Right renal cortex interstitium (tissue), 3 donors: ENCODE data around the gene FSTL5. TPM values are rescaled to one million over a fixed set of nuclear protein-coding genes. Genes with fewer than 3 reads are reported as not detected.

ENCODE experiments used
- DNase-seq, 3 donors: peaks; one replicate each; pipeline ENCODE4 v3.0.0-alpha.2; 2013; ENCODE audit warnings: low read depth in 3 of 3, low spot score in 2 of 3
- polyA plus RNA-seq, 3 donors: library from polyadenylated mRNA; unstranded; fragments of 120-200 nt; gene quantifications; one replicate each; pipeline ENCODE4 v1.2.1, GENCODE V29; 2013; ENCODE audit not compliant: insufficient read length in 3 of 3

The FSTL5 gene
- polyA plus RNA-seq, 3 donors = 2.7 to 3.3 (median 2.9) TPM

DNA sequence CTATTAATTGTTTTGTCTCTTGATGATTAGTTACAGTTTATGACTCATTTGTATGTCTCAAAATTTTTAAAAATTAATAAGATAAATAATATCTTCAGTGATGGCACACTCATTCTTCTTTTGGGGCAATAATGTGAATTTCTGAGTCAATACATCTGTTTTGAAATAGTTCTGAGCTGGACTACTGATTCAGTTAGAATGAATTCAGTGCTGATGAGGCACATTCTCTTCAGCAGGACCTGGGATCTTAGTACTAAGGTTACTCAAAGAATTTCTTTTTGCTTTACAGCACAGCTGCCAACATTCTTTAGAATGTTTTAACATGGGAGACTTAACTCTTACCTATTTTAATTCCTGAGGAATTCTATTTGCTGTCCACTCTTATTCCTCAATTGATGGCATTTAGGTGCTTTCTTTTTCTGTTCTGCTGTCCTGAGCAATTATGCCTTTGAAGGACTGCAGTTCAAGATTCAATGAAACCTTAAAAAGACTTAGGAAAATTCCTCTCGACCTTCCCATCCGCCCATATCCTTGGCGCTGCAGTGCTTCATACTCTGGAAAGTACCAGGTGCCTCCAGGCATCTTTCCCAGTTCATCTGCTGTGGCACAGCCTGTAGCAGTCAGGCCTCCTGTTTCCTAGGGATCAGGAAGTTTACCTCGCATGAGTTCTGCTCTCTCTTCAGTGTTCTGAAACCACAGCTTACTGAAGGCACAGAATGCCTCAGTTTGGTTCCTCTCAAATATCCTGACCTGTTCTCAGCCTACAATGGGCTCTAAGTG lies 213.7 kb downstream of the FSTL5 start:
- no peak for DNase-seq

DNA sequence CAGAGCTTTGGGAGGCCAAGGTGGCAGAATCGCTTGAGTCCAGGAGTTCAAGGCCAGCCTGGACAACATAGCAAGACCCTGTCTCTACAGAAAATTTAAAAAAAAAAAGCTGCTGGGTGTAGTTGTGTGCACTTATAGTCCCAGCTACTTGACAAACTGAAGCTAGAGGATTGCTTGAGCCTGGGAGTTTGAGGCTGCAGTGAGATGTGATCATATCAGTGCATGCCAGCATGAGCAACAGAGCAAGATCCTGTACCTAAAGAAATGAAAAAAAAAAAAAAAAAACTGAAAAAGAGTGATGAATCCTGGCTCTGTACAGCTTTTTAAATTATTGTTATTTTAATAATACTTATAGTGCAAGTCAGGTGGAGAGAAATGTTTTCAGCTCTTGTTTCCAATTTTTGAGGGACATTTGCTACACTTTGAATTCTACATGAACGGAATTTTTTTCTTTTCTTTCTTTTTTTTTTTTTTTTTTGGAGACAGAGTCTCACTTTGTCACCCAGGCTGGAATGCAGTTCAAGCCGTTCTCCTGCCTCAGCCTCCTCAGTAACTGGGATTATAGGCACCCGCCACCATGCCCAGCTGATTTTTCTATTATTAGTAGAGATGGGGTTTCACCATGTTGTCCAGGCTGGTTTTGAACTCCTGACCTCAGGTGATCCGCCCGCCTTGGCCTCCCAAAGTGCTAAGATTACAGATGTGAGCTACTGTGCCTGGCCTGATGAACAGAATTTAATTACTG lies 215.6 kb downstream of the FSTL5 start:
- DNase-seq = no peak

- DNase-seq = no peak
Measured at GRCh38 chr4:161937596-161937995, 226.2 kb downstream of the FSTL5 start.

GRCh38 chr4:161936625-161937550 lies 226.9 kb downstream of the FSTL5 start:
- no peak for DNase-seq

DNA sequence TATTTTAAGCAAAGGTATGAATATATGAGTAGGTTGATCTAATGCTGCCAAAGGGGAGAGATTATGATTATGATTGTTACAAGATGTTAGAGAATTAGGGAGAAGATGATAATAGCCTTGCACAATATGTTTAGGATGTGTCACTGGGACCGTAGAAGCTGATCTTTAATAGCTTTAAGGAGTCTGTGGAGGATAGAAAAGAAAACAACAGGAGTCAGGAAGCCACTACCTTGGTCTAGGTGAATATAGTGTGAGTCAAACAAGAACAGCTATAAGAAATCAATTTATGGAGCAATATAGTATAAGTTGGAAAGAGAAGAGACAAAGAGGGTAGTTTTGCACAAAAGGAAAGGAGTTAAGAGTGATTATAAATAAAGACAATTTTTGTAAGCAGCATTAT lies 232.7 kb downstream of the FSTL5 start:
- DNase-seq = no peak

DNA sequence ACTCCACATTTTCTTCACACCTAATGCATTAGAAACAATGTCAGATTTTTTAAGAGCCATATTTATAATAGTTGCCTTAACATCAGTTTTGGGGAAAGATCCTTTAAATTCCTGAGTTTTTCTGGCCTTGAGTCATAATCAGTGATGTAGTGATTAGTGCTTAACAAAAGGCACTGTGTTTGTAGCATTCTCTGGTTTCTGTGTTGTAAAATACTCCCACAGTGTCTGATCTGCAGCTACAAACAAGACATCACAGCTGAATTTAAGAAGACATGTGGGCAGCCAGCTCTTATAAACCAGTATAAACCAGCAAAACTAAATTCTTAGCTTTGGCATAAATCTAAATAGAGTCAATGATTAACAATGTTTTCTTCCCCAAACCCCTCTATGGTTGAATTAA lies 233.8 kb downstream of the FSTL5 start:
- DNase-seq = no peak

- DNase-seq = no peak
Measured at GRCh38 chr4:161926033-161926828, 237.6 kb downstream of the FSTL5 start.

DNA sequence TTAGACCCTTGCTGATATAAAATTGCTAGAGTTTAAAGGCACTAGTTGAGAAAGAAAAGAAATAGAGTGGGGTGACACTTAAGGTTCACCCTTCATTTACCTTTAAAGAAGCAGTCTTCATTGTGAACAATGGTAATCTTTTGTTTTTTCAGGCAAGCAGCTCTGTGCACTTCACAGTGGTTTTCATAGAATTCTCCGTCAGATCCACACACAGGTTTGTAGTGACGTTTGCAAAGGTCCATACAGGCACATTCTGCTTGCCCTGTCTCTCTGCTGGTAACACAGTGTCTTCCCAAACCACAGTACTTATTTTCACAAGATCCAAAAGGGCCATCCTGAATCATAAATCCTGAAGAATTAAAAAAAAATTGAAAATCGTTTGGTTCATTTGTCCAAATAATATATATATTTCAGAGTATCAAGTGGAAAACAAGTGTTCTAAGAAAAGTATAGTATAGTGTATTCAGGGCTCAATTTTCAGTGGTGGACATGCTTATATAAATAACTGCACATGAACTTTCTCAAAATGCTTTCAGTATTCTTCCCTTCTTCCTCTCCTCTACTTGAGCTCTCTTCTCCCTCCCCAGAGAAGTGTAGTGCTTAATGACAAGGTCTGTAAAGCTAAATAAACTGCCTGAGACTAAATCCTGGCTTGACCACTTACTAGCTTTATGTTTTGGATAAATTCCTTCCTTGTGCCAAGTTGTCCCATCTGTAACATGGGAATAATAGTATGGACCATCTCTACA lies 243.3 kb downstream of the FSTL5 start:
- no peak for DNase-seq

GRCh38 chr4:161919442-161920220 lies 244.2 kb downstream of the FSTL5 start:
- no peak for DNase-seq

- no peak for DNase-seq
Measured at GRCh38 chr4:161916035-161916434, 247.8 kb downstream of the FSTL5 start.

GRCh38 chr4:161907590-161907955 lies 256.2 kb downstream of the FSTL5 start:
- DNase-seq = no peak

GRCh38 chr4:161906836-161907589 lies 256.8 kb downstream of the FSTL5 start:
- no peak for DNase-seq

GRCh38 chr4:161900110-161900509 lies 263.7 kb downstream of the FSTL5 start:
- no peak for DNase-seq

DNA sequence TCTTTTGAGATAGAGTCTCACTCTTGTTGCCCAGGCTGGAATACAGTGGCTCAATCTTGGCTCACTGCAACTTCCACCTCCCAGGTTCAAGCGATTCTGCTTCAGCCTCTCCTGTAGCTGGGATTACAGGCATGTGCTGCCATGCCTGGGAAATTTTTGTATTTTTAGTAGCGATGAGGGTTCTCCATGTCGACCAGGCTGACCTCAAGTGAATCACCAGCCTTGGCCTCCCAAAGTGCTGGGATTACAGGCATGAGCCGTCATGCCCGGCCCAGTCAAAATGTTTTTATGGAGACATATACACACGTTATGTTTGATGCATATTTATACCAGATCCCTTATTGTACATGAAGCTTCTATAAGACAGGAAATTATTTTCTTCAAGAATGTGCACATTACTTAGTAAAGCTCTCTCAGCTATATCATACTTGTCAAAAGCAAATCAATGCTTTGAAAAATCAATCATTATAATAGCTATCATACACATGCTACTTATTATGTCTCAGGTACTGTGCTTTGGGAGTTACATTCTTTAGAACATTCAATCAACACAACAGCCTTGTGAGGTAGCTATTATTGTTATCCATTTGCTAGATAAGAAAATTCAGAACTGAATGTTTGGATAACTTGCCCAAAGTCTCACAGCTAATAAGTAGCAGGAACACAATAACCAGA lies 269.2 kb downstream of the FSTL5 start:
- DNase-seq = no peak

- DNase-seq = no peak
Measured at GRCh38 chr4:161894014-161894413, 269.8 kb downstream of the FSTL5 start.

GRCh38 chr4:161893566-161893965 lies 270.2 kb downstream of the FSTL5 start:
- DNase-seq = no peak

- no peak for DNase-seq
Measured at GRCh38 chr4:161892951-161893350, 270.8 kb downstream of the FSTL5 start.

DNA sequence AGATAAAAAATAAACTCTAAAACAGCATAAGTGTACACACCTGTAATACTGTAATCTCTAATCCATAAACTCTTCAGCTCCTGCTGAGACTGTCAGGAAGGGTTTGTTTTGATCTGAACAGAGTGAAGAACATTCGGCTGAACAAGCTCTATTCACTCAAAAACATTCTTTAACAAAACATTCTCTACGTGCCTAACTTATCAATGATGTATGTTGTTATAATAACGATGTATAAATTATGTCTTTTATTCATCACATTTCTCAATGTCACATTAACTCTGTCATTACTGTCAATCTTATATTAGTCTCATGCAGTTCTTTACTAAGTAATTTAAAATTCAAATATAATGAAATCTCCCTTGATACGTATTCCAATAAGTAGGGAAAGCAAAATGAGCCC lies 280.6 kb downstream of the FSTL5 start:
- no peak for DNase-seq
